ENCODE data around the gene TUBA1B. TPM values are rescaled to one million over a fixed set of nuclear protein-coding genes. Genes with fewer than 3 reads are reported as not detected.

The TUBA1B gene
- total and polyA plus RNA-seq, 3 donors from 2014 or later: 642 to 1,178 (median 894) TPM

- TF ChIP-seq POLR2A (IDR thresholded peaks at IDR 0.05) (no peak), CTCF (IDR thresholded peaks at IDR 0.05) (no peak)
- intact Hi-C loops (cut with DNase I; ENCODE audit: low total_unique reads): no loop called here
- DNase-seq: no peak
- H3K9me3 ChIP-seq: no peaks in the 10 kb centered on the region
- no peaks in the 10 kb centered on the region for H3K36me3 ChIP-seq (ENCODE audit: low read depth, missing control alignments)
- H3K27ac ChIP-seq: no peak overlapping the region
- H3K27me3 ChIP-seq: no peaks in the 10 kb centered on the region
- no peaks in the 10 kb centered on the region for H3K4me1 ChIP-seq
- WGBS, 2 donors: 73 to 76% methylated on average over 6 of the region's 6 CpGs
- no peak overlapping the region for H3K4me3 ChIP-seq
These were observed 30.0 kb upstream of the TUBA1B start for GRCh38 chr12:49161092-49161795.

GRCh38 chr12:49160399-49160798, 29.2 kb upstream of the TUBA1B start:
- no peak overlapping the region for H3K4me3 ChIP-seq
- intact Hi-C loops (cut with DNase I; ENCODE audit: low total_unique reads): no loop called here
- WGBS, 2 donors: 78 to 80% methylated on average over 2 of the region's 2 CpGs

GRCh38 chr12:49154221-49154620, 23.0 kb upstream of the TUBA1B start:
- Histone ChIP-seq H3K4me1 (no peaks in the 10 kb centered on the region), H3K4me3 (no peak overlapping the region), H3K9me3 (no peaks in the 10 kb centered on the region), H3K27me3 (no peaks in the 10 kb centered on the region), H3K36me3 (ENCODE audit: low read depth, missing control alignments) (no peaks in the 10 kb centered on the region), H3K27ac (no peak overlapping the region)
- no peak for DNase-seq
- TF ChIP-seq CTCF (IDR thresholded peaks at IDR 0.05): no peak
- TF ChIP-seq POLR2A (IDR thresholded peaks at IDR 0.05): no peak
- 66 to 95% methylated on average over 3 of the region's 3 CpGs for WGBS, 2 donors
- intact Hi-C loops (cut with DNase I; ENCODE audit: low total_unique reads): no loop called here

More at GRCh38 chr12:49160399-49160798, 29.2 kb upstream of the TUBA1B start:
- H3K27me3 ChIP-seq: no peaks in the 10 kb centered on the region
- no peaks in the 10 kb centered on the region for H3K9me3 ChIP-seq
- H3K27ac ChIP-seq: no peak overlapping the region
- DNase-seq: no peak
- TF ChIP-seq POLR2A (IDR thresholded peaks at IDR 0.05) (no peak), CTCF (IDR thresholded peaks at IDR 0.05) (no peak)
- H3K4me1 ChIP-seq: no peaks in the 10 kb centered on the region
- H3K36me3 ChIP-seq (ENCODE audit: low read depth, missing control alignments): no peaks in the 10 kb centered on the region

- Histone ChIP-seq H3K9me3 (no peaks in the 10 kb centered on the region), H3K27ac (no peak overlapping the region), H3K27me3 (no peaks in the 10 kb centered on the region), H3K36me3 (ENCODE audit: low read depth, missing control alignments) (no peaks in the 10 kb centered on the region), H3K4me3 (no peak overlapping the region), H3K4me1 (no peaks in the 10 kb centered on the region)
- intact Hi-C loops (cut with DNase I; ENCODE audit: low total_unique reads): no loop called here
- TF ChIP-seq CTCF (IDR thresholded peaks at IDR 0.05) (no peak), POLR2A (IDR thresholded peaks at IDR 0.05) (no peak)
- 94 to 98% methylated on average over 2 of the region's 2 CpGs for WGBS, 2 donors
- DNase-seq: no peak
These were observed 16.2 kb upstream of the TUBA1B start for GRCh38 chr12:49147384-49147783.

GRCh38 chr12:49146406-49146805, 15.2 kb upstream of the TUBA1B start:
- intact Hi-C loops (cut with DNase I; ENCODE audit: low total_unique reads): no loop called here
- 94 to 100% methylated on average over 1 of the region's 1 CpG for WGBS, 2 donors
- H3K4me1 ChIP-seq: no peaks in the 10 kb centered on the region
- H3K4me3 ChIP-seq: no peak overlapping the region
- TF ChIP-seq CTCF (IDR thresholded peaks at IDR 0.05) (no peak), POLR2A (IDR thresholded peaks at IDR 0.05) (no peak)
- H3K27ac ChIP-seq: no peak overlapping the region
- no peak for DNase-seq
- H3K9me3 ChIP-seq: no peaks in the 10 kb centered on the region
- no peaks in the 10 kb centered on the region for H3K27me3 ChIP-seq
- no peaks in the 10 kb centered on the region for H3K36me3 ChIP-seq (ENCODE audit: low read depth, missing control alignments)

Data from testis (tissue), 3 donors.